SK-N-SH (cell line): Measurements from ENCODE around the gene FAM209A. TPM values are rescaled to one million over a fixed set of nuclear protein-coding genes. Genes with fewer than 3 reads are reported as not detected.

ENCODE experiments used
- CTCF ChIA-PET: fragments of 300-600, 350-600 bp; formaldehyde crosslinking; extraction: SDS; loops from one replicate; lab custom pipeline; 2021; lab: Yijun Ruan, JAX
- POLR2A ChIA-PET: fragments of 350-600 bp; sonication (Branson Sonifier 250); formaldehyde crosslinking; extraction: SDS; loops from one replicate; lab custom pipeline; 2020; ENCODE audit warnings: antibody characterized with exemption, inconsistent platforms; lab: Yijun Ruan, JAX
- DNase-seq: peaks from one replicate; pipeline ENCODE4 v3.0.0; 2012
- H2AFZ ChIP-seq: fragments of 200-600 bp; sonication (generic); 2 replicates; pipeline ENCODE4 v1.8.1; 2016; ENCODE audit warnings: antibody characterized with exemption, mild to moderate bottlenecking, low read depth
- H3F3A ChIP-seq: fragments of 200-600 bp; sonication (generic); replicated peaks from 2 replicates; pipeline ENCODE3; 2016; ENCODE audit warnings: antibody characterized with exemption, mild to moderate bottlenecking; ENCODE audit not compliant: insufficient read depth
- H3K27ac ChIP-seq, 2 experiments: fragments of 200-500 bp in 1 of 2; fragments of 200-600 bp in 1 of 2; sonication (Bioruptor generic) in 1 of 2; sonication (generic), shearing (Covaris generic) in 1 of 2; 2 replicates each; pipeline versions ENCODE4 v1.5.1 to v1.6.1; 2014 to 2016; ENCODE audit warnings: low read depth in 2 of 2, inconsistent platforms in 1 of 2, low read length in 1 of 2, mild to moderate bottlenecking in 1 of 2, mixed read lengths in 1 of 2
- H3K27me3 ChIP-seq: fragments of 200-600 bp; sonication (generic), shearing (Covaris generic); 2 replicates; pipeline ENCODE4 v1.6.1; 2016; ENCODE audit warnings: mixed run types; ENCODE audit not compliant: insufficient read depth
- H3K36me3 ChIP-seq, 2 experiments: fragments of 200-500 bp in 1 of 2; fragments of 200-600 bp in 1 of 2; sonication (Bioruptor generic) in 1 of 2; sonication (generic) in 1 of 2; replicated peaks in 1 of 2; 2 replicates each; pipeline versions ENCODE3 to v1.5.1; 2014 to 2016; ENCODE audit warnings: low read length in 1 of 2, mild to moderate bottlenecking in 1 of 2; ENCODE audit not compliant: insufficient read depth in 2 of 2, control insufficient read depth in 1 of 2
- H3K4me1 ChIP-seq, 2 experiments: fragments of 200-500 bp in 1 of 2; fragments of 200-600 bp in 1 of 2; sonication (Bioruptor generic) in 1 of 2; sonication (generic), shearing (Covaris generic) in 1 of 2; 2 replicates each; pipeline versions ENCODE4 v1.5.1 to v1.6.1; 2014 to 2016; ENCODE audit warnings: low read depth in 1 of 2, low read length in 1 of 2, mixed run types in 1 of 2; ENCODE audit not compliant: insufficient read depth in 2 of 2, control insufficient read depth in 1 of 2
- H3K4me2 ChIP-seq: fragments of 200-600 bp; sonication (generic), shearing (Covaris generic); 2 replicates; pipeline ENCODE4 v1.6.1; 2017; ENCODE audit warnings: mixed run types
- H3K4me3 ChIP-seq, 2 experiments: fragments of 200-500 bp in 1 of 2; fragments of 200-600 bp in 1 of 2; sonication (Bioruptor generic) in 1 of 2; sonication (generic), shearing (Covaris generic) in 1 of 2; 2 replicates each; pipeline versions ENCODE4 v1.5.1 to v1.8.1; 2014 to 2016; ENCODE audit warnings: low read depth in 2 of 2, inconsistent platforms in 1 of 2, low read length in 1 of 2, mild to moderate bottlenecking in 1 of 2, mixed read lengths in 1 of 2, moderate library complexity in 1 of 2
- H3K79me2 ChIP-seq: fragments of 200-600 bp; sonication (generic); 2 replicates; pipeline ENCODE4 v1.8.1; 2017; ENCODE audit warnings: mild to moderate bottlenecking; ENCODE audit not compliant: insufficient read depth
- H3K9ac ChIP-seq: fragments of 200-600 bp; sonication (generic); 2 replicates; pipeline ENCODE4 v1.6.1; 2017; ENCODE audit warnings: mixed run types
- H3K9me2 ChIP-seq: fragments of 200-600 bp; sonication (generic); 2 replicates; pipeline ENCODE4 v1.6.1; 2017; ENCODE audit warnings: mixed run types
- H3K9me3 ChIP-seq: fragments of 200-600 bp; sonication (generic); 2 replicates; pipeline ENCODE4 v1.6.1; 2017; ENCODE audit warnings: mixed run types, mild to moderate bottlenecking, moderate library complexity
- H4K20me1 ChIP-seq: fragments of 200-600 bp; sonication (generic); 2 replicates; pipeline ENCODE4 v1.6.1; 2017; ENCODE audit warnings: mild to moderate bottlenecking, mixed run types; ENCODE audit not compliant: insufficient read depth
- CHD2 ChIP-seq: fragments of 150-350 bp; IDR thresholded peaks from 2 replicates; pipeline ENCODE4 v1.6.1; 2018; ENCODE audit warnings: low read length; ENCODE audit not compliant: partially characterized antibody
- CTCF ChIP-seq: fragments of 200-600 bp; sonication (generic); IDR thresholded peaks from 2 replicates; pipeline ENCODE4 v1.6.1; 2017; ENCODE audit warnings: antibody characterized with exemption, mild to moderate bottlenecking, moderate library complexity
- ELF1 ChIP-seq: IDR thresholded peaks from 2 replicates; pipeline ENCODE4 v1.4.0; 2012
- EP300 ChIP-seq, 2 experiments: IDR thresholded peaks; 2 replicates each; pipeline versions ENCODE4 v1.4.0 to v1.6.1; 2012; ENCODE audit warnings: borderline replicate concordance in 1 of 2, low read depth in 1 of 2, low read length in 1 of 2
- FOXM1 ChIP-seq: IDR thresholded peaks from 2 replicates; pipeline ENCODE4 v1.4.0; 2012; ENCODE audit warnings: low read depth, mild to moderate bottlenecking
- GABPA ChIP-seq: IDR thresholded peaks from 2 replicates; pipeline ENCODE4 v1.4.0; 2012; ENCODE audit warnings: low read depth, mild to moderate bottlenecking
- JUND ChIP-seq: IDR thresholded peaks from 2 replicates; pipeline ENCODE4 v1.4.0; 2012
- MEF2A ChIP-seq: IDR thresholded peaks from 2 replicates; pipeline ENCODE4 v1.4.0; 2012; ENCODE audit warnings: low read depth, borderline replicate concordance
- MXI1 ChIP-seq: IDR thresholded peaks from 2 replicates; pipeline ENCODE4 v1.6.1; 2012; ENCODE audit warnings: mild to moderate bottlenecking, low read depth, low read length, improper control_type of control experiment
- NFIC ChIP-seq: IDR thresholded peaks from 2 replicates; pipeline ENCODE4 v1.4.0; 2012; ENCODE audit warnings: borderline replicate concordance
- NRF1 ChIP-seq: IDR thresholded peaks from 2 replicates; pipeline ENCODE4 v1.6.1; 2012; ENCODE audit warnings: low read depth, mild to moderate bottlenecking, low read length
- RAD21 ChIP-seq: IDR thresholded peaks from 2 replicates; pipeline ENCODE4 v1.6.1; 2012; ENCODE audit warnings: mild to moderate bottlenecking, low read length
- RCOR1 ChIP-seq: fragments of 150-350 bp; IDR thresholded peaks from 2 replicates; pipeline ENCODE4 v1.6.1; 2017; ENCODE audit warnings: antibody characterized with exemption, low read length
- SIN3A ChIP-seq: IDR thresholded peaks from 2 replicates; pipeline ENCODE4 v1.6.1; 2012; ENCODE audit warnings: low read depth, mild to moderate bottlenecking, low read length, moderate library complexity, borderline replicate concordance
- TCF12 ChIP-seq: IDR thresholded peaks from 2 replicates; pipeline ENCODE4 v1.4.0; 2012
- YY1 ChIP-seq: IDR thresholded peaks from 2 replicates; pipeline ENCODE4 v1.4.0; 2012; ENCODE audit warnings: low read depth, mild to moderate bottlenecking
- WGBS: methylation state at CpG from one replicate; pipeline ENCODE4 v1.1.6; 2017; ENCODE audit warnings: low lambda C conversion rate; 5-methylcytosine and 5-hydroxymethylcytosine counted together
- polyA plus RNA-seq, 3 experiments: library from polyadenylated mRNA; depleted of rRNA; stranded (reverse); fragments of >200 nt; gene quantifications; 2 replicates each; pipeline ENCODE4 v1.2.3, GENCODE V29; 2012
- TF ChIP-seq, protein P1 (sequence below): IDR thresholded peaks from 2 replicates; pipeline ENCODE4 v1.4.0; 2012; ENCODE audit warnings: low read depth, borderline replicate concordance
- TF ChIP-seq, protein P2 (sequence below): IDR thresholded peaks from 2 replicates; pipeline ENCODE4 v1.4.0; 2012; ENCODE audit warnings: low read depth
- TF ChIP-seq, protein P3 (sequence below): fragments of 150-350 bp; IDR thresholded peaks from 2 replicates; pipeline ENCODE4 v1.6.1; 2017; ENCODE audit warnings: antibody characterized with exemption, low read length, low read depth, borderline replicate concordance

FAM209A gene
- polyA plus RNA-seq, 1 of the 3 experiments (the other 2 are of a cell fraction), result not detected

GRCh38 chr20:56575157-56575556 lies 50.6 kb downstream of the FAM209A start:
- H3F3A ChIP-seq, result no peaks in the 10 kb centered on the region
- no peaks in the 10 kb centered on the region for H4K20me1 ChIP-seq
- H2AFZ ChIP-seq, result no peak overlapping the region
- no peak overlapping the region for H3K27ac ChIP-seq
- no peaks in the 10 kb centered on the region for H3K36me3 ChIP-seq
- no peaks in the 10 kb centered on the region for H3K9me2 ChIP-seq
- H3K4me3 ChIP-seq, result no peak overlapping the region
- POLR2A ChIA-PET, result no interaction called here
- H3K9ac ChIP-seq, result no peak overlapping the region
- no peaks in the 10 kb centered on the region for H3K9me3 ChIP-seq
- H3K4me1 ChIP-seq, result no peaks in the 10 kb centered on the region
- H3K79me2 ChIP-seq, result no peaks in the 10 kb centered on the region
- DNase-seq, result no peak
- 15% methylated on average over 9 of the region's 9 CpGs for WGBS
- no peak overlapping the region for H3K4me2 ChIP-seq
- TF ChIP-seq JUND (no peak), ELF1 (no peak), SIN3A (no peak), CTCF (no peak), RAD21 (no peak), MXI1 (no peak), GABPA (no peak), NRF1 (no peak), TCF12 (no peak), CHD2 (no peak), NFIC (no peak), EP300 (IDR thresholded peaks at IDR 0.05; ENCODE audit: borderline replicate concordance in 1 of 2, low read depth in 1 of 2, low read length in 1 of 2) (no peak), YY1 (no peak), FOXM1 (no peak), MEF2A (no peak), RCOR1 (no peak)
- TF ChIP-seq, protein P1, sequence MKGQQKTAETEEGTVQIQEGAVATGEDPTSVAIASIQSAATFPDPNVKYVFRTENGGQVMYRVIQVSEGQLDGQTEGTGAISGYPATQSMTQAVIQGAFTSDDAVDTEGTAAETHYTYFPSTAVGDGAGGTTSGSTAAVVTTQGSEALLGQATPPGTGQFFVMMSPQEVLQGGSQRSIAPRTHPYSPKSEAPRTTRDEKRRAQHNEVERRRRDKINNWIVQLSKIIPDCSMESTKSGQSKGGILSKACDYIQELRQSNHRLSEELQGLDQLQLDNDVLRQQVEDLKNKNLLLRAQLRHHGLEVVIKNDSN, result no peak
- TF ChIP-seq, protein P2, sequence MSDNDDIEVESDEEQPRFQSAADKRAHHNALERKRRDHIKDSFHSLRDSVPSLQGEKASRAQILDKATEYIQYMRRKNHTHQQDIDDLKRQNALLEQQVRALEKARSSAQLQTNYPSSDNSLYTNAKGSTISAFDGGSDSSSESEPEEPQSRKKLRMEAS, result no peak
- TF ChIP-seq, protein P3, sequence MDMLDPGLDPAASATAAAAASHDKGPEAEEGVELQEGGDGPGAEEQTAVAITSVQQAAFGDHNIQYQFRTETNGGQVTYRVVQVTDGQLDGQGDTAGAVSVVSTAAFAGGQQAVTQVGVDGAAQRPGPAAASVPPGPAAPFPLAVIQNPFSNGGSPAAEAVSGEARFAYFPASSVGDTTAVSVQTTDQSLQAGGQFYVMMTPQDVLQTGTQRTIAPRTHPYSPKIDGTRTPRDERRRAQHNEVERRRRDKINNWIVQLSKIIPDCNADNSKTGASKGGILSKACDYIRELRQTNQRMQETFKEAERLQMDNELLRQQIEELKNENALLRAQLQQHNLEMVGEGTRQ, result no peak
- TF ChIP-seq, all 33 proteins: peak for 0
- H3K27me3 ChIP-seq, result peaks cover 35% of the 10 kb centered on the region; the same call in 1 of the 2 replicates
- CTCF ChIA-PET, result no interaction called here

Other genes with a start within 250 kb of the FAM209A start
- gene FAM210B, start 165.8 kb upstream of the FAM209A start, polyA plus RNA-seq (2012; rRNA removed), result 34.6 and 44.1 TPM in 2 replicates
- gene AURKA, start 132.5 kb upstream of the FAM209A start, polyA plus RNA-seq (2012; rRNA removed), result 24.6 and 27.6 TPM in 2 replicates
- gene CSTF1, start 132.1 kb upstream of the FAM209A start, polyA plus RNA-seq (2012; rRNA removed), result 23.4 and 31.2 TPM in 2 replicates
- gene CASS4, start 112.5 kb upstream of the FAM209A start, polyA plus RNA-seq (2012; rRNA removed), result 0.02 TPM in 1 of 2 replicates, not detected in the other
- 78.2 and 82.8 TPM in 2 replicates for gene RTF2, start 56.1 kb upstream of the FAM209A start, polyA plus RNA-seq (2012; rRNA removed)
- not detected in 2 replicates for gene FAM209B, start 8.5 kb downstream of the FAM209A start, polyA plus RNA-seq (2012; rRNA removed)
- not detected in 2 replicates for gene TFAP2C, start 104.6 kb downstream of the FAM209A start, polyA plus RNA-seq (2012; rRNA removed)